Stimulated activated CD4-positive, alpha-beta T cell treated with anti-CD3 and anti-CD28 coated beads, Interleukin-15, amount 100 ng/mL, for 24 hours (primary cell): Measurements from ENCODE around the gene CHST11.
A peak's percentile ranks its signal among the peaks of the same experiment; 100 is the strongest.

Experiments
- DNase-seq: peaks from one replicate; pipeline ENCODE4 v3.0.0-alpha.2; 2020

The CHST11 gene

DNA sequence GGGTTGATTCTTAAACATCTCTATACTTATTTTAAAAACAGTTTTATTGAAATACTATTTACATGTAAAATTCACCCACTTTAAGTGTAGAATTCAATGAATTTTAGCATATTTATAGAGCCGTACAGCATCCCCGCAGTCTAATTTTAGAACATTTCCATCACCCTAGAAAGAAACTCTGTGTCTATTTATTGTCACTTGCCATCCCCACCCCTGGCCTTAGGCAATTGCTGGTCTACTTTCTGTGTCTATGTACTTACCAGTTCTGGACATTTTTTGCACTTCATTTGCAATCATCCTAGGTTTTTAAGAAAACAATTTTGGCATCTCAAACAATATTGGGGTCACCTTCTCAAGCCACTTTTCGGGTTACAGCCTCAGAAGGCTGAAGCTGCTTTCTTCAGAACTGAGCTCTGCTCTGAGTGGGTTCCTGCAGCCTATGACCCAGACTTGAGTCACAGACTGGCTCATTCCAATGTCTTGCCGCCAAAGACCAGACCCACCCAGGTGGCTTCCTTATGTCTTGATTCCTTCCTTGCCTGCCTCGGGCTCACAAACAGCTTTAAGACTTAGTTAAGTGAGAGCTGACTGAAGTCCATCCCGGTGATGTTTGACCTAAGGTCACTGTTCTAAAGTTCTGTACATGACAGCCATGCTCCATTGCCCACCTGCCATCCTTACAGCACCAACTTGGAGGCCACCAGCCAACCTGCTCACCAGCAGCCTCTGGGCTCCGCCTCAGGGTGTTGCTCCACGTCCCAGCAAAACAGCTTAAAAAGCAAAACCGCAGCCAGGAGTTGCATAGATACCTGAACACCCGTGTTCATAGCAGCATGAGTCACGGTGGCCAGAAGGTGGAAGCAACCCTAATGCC, 131.5 kb downstream of the CHST11 start:
- DNase-seq = no peak

GRCh38 chr12:104588921-104589590, 132.3 kb downstream of the CHST11 start:
- DNase-seq = no peak

DNA sequence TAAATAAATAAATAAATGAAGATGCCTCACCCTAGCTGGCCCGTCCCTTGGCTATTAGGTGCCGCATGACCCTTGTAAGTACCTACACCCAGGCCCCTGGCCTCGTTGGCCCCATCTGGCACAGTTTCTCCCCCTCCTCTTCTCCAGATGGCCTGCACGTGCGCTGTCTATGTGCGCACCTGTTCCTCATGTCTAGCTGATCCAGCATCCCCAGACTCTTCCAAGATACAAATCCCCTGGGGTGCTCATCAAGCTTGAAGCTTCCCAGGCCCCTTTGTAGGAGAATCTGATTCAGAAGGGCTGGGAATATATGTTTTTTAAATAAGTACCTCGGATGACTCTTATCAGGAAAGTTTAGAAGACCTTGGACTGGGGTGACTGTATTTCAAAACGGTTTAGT, 133.3 kb downstream of the CHST11 start:
- DNase-seq = no peak

- no peak for DNase-seq
Observed at GRCh38 chr12:104591257-104591885, 134.6 kb downstream of the CHST11 start.

DNA sequence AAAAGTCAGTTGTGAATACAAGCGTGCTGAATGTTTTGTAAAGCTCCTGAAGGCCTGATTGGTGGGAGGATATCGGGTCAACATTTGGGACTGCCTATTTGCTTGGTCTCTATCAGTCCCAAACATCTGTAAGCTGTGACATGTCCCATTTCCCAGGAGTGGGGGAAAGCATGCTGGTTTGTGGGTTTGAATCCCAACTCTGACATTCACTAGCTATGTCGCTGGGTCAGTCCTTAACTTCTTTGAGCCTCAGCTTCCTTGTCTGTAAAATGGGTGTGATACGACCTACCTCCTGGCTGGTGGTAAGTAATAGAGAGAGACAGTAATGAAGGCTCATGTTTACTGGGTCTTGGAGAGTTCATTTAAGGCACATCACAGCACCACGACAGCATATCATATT, 136.7 kb downstream of the CHST11 start:
- DNase-seq = no peak

DNA sequence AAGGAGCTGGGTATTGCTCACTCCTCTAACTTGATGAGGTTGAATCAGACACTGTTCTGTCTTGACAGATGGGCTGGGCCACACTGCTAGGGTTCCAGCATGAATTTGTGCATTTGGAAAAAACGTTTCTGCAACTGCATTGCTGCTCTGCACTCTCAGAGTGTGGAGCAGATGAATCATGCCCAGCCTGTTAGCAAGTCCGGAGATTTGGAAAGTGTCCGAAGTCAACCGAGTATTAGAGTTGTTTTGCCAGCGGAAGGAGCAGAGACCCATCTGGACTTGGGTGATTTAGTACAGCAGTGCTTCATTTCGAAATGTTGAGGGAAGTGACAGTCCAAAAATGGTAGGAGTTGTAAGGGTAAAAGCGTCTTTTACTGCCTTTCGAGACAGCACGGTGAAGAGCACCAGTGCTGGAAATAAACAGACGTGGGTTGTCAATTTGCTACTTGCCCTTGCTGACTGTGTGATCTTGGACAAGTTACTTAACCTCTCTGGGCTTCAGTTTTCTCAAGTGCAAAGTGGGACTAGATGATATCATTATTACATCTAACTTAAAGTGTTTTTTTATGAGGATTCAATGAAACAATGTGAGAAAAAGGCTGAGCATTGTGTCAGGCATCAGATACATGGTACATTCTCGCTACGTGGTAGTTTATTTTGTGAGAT, 139.5 kb downstream of the CHST11 start:
- no peak for DNase-seq

DNA sequence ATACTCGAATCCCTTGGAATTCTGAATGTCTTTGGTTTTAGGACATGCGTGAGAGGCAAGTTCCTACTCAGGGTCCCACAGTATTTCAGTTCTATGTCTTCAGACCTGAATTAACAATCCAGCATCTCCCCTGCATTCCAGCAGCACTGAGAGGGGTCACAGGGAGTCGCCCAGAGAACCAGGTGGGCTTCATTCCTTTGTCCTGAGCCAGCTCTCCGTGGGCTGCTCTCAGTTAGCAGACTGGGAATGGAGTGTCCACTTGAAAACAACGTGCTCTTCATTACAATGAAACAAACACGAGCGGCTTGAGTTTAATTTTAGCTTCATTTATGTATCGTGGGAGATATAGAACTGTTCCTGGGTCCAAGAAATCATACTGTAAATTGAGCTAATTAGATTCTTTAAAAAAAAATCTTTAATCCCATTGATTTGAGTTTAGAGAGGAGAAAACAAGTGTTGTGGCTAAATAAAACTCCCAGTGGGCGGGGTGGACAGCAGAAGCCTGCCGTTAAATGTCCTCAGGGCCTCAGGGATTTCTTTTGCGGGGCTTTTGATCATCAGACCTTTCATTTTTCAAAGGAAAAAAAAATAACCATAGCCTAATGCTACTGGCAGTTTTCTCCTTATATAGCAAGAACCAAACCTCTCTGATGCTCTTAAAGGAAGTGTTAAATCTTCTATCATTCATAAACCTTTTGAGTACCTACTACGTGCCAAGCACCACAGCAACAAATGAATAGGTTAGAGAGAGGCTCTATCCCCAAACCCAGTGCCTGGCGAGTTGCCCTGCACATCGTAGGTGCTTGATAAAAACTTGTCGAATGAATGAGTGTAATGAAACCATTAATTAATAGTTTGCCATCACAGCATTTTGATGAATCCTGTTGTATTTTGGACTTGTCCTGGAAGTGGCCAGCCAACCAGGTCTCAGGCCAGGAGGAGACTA, 140.4 kb downstream of the CHST11 start:
- DNase-seq = no peak

DNA sequence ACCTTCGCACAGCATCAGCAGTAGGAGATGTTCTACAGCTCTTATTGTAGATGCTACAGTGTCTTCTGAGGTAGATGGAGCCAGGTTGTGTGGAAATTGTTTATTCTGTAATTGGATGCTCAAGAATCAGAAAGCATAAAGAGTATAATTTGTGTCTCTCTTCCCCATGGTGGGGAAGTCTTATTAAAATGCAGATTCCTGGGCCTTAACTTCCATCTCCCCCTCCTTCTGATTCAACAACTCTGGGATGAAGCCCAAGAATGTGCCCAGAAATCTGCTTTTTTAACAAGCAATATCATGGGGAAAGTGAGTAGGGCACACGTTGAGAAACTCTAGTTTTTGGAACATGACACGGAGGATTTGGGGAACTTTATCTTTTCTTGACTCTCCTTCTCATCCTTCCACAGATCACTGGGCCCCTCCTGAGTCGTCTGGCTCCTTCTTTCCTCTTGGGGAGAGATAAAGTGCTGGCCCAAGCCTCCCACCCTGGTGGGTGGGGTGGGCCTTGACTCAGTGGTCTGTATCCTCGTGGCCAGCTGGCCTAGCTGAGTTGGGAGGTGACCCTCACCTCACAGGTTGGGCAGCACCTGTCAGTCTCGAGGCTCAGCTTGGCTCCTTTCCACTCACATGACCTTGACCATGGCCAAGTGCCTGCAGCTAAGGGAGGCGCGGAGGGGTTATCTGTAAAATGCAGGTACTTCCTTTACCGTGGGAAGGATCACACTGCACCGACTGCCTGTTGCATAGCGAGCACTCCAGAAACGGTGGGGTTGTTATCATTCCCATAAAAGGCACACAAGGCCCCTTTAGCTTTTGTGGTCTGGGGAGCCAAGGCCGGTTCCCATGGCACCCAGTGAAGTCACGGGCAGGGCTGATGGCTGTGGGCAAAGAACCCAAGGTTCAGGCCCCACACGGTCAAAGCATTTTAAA, 141.9 kb downstream of the CHST11 start:
- DNase-seq = no peak

DNA sequence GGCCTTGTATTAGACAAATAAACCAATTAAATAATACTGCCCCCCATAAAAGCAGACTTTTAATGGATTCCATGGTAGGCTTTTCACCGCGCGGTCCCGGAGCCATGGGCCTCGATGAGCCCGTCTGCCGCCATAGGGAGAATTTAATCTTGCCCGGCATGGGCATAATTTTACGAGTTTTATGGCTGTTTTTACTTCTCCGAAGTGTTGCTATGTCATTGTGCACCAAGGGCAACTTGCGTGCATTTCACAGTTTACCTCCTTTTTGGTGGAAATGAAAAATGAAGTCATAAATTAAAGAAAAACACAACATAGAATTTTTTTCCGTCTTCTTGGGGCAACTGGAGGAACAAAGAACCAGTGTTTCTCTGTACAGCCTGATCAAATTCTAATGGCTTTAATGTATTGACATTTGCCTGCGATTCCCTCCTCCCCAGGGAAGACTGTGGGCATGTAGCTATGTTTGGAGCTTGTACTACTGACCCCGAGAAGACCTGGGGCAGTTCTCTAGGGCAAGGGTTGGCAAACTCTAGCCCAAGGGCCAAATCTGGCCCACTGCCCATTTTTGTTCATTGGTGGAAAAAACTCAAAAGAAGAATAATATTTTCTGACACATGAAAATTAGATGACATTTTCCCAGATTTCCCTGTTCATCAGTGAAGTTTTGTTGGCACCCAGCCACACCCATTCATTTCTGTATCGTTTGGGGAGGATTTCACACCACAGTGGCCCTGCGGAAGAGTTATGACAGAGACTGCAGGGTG, 142.7 kb downstream of the CHST11 start:
- no peak for DNase-seq

GRCh38 chr12:104600036-104600712, 143.4 kb downstream of the CHST11 start:
- no peak for DNase-seq

- DNase-seq = no peak
Observed at GRCh38 chr12:104600790-104601739, 144.3 kb downstream of the CHST11 start.

- no peak for DNase-seq
Observed at GRCh38 chr12:104602406-104602805, 145.7 kb downstream of the CHST11 start.

DNA sequence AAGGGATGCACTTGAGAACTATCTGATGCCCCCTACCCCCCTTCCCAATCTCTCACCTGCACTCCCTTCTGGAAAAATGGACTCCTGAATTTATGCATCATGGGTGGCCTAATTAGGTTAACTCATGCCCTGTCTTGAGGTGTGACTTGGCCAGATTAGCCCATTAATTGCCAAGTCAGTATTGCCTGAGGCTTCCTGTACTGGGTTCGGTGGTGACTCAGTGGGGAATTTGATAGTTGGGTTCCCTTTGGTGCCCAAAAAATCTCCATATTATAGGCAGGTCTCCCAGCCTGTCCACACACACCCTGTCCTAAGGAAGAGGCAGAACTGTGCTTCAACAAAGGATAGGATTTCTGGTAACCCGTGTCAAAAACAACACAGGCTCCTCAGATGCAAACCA, 146.1 kb downstream of the CHST11 start:
- no peak for DNase-seq

- no peak for DNase-seq
Observed at GRCh38 chr12:104603545-104603973, 146.8 kb downstream of the CHST11 start.

DNA sequence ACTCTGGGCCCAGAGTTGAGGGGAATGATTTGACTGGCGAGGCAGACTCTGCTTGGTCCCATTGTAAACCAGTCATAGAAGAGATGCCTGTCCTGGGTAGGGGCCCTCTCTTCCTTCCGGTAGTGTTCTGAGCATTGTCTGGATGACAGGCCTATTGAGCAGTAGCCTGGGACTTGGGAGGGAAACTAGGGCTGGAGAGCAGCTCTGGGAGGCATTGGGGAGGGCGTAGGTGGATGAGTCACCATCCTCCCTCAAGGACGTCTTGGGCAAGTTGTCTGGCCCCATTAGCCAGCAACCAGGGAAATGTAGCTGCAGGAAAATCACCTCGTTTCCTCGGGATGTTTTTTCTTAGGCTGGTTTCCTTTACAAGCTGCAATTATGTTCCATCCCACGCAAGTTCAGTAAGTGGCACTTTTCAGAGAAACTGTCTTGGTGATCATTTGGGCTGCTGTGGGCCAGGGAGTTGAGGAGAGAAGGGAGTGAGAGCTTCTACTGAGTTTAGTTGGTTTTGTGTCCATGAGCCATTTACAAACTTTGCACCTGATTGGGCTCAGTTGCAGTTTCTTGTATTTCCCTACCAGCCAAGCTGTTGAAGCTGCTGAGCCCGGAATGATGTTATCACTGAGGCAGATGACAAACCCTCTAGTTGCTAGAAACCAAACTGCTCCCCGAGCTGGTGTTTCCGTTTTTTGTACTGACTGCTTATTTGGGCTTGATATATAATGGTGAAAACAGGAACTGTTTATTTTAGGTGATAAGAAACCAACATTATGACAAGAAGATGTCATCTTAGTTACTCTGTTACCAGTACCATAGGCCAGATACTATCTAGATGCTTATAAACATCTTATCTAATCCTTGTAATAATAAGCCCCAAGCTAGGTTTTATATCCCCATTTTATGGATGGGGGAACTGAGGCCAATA, 147.6 kb downstream of the CHST11 start:
- peak; percentile 68 for DNase-seq

DNA sequence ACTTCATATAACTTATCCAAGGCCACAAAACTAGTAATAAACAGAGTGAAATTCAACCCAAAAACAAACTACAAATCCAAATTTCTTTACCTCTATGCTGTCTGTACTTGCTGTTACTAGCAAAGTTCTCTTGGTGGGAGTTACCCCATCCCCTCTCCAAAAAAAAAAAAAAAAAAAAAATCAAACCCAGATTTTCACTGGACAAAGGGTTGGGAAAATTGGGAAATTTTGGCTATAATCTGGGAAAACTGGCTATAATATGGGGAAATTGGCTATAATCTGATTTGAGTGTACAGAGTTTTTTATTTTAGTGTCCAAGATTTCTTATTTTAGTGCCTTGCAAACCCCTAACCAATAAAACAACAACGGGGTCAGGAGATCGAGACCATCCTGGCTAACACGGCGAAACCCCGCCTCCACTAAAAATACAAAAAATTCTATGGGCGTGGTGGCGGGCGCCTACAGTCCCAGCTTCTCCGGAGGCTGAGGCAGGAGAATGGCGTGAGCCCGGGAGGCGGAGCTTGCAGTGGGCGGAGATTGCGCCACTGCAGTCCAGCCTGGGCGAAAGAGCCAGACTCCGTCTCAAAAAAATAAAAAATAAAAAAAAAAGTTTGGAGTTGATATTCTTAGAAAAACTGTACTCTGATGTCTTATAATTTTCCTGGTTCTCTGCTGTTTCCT, 148.4 kb downstream of the CHST11 start:
- DNase-seq = no peak

DNA sequence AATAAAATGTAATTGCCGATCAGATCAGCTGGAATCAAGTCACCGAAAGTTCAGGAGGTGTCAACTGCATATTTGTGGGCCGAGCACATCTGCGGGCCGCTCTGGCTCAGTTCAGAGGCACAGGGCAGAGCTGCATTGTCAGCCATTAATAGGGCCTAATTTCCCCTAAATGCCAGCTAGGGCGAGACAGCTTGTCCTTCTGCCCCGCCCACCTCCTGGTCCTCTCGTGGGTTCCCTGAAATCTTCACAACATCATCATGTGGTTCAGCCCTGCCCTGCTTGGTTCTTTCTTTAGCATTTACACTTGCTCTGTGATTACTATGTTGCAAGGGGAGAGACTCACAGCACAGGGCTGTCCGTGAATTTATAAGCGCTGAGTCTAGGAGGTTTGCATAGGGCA, 148.9 kb downstream of the CHST11 start:
- no peak for DNase-seq
